Progenitor cell of endocrine pancreas (in vitro differentiated cells): ENCODE measurements around the gene ARCN1. TPM values are rescaled to one million over a fixed set of nuclear protein-coding genes. Genes with fewer than 3 reads are reported as not detected.
"Not testable (repeated sequence)": the region's sequence is repeated elsewhere in the genome, so short reads cannot be mapped to it uniquely, and the experiment has no call there.

Source experiments
- DNase-seq: peaks from one replicate; pipeline ENCODE4 v3.0.0; 2021; ENCODE audit warnings: low spot score; ENCODE audit not compliant: unreplicated experiment
- H3K27ac Mint-ChIP-seq: 2 replicates; pipeline ENCODE4 v1.8.0; 2021; ENCODE audit warnings: mild to moderate bottlenecking, moderate library complexity, mixed read lengths
- H3K27me3 Mint-ChIP-seq: 2 replicates; pipeline ENCODE4 v1.8.0; 2021; ENCODE audit warnings: mixed read lengths
- H3K36me3 Mint-ChIP-seq: 2 replicates; pipeline ENCODE4 v1.8.0; 2022; ENCODE audit warnings: mixed read lengths; ENCODE audit not compliant: insufficient read depth
- H3K4me1 Mint-ChIP-seq: 2 replicates; pipeline ENCODE4 v1.8.0; 2021; ENCODE audit warnings: low read depth, mixed read lengths
- H3K4me3 Mint-ChIP-seq: 2 replicates; pipeline ENCODE4 v1.8.0; 2021; ENCODE audit warnings: low read depth, mild to moderate bottlenecking, moderate library complexity, mixed read lengths
- H3K9me3 Mint-ChIP-seq: 2 replicates; pipeline ENCODE4 v1.8.0; 2021; ENCODE audit warnings: low read depth, mixed read lengths
- CTCF ChIP-seq: fragments of 200-600 bp; sonication (generic); IDR thresholded peaks from one replicate; pipeline ENCODE4 v1.5.0; 2021; ENCODE audit warnings: antibody characterized with exemption, mild to moderate bottlenecking; ENCODE audit not compliant: unreplicated experiment
- total RNA-seq: library from RNA; stranded (reverse); gene quantifications from 2 replicates; pipeline ENCODE4 v1.2.1, GENCODE V29; 2021

ARCN1 gene
- total RNA-seq, 1 donor from 2014 or later, result 112 TPM

GRCh38 chr11:118597556-118597955, 25.3 kb downstream of the ARCN1 start:
- Mint-ChIP-seq H3K9me3 (no peaks in the 10 kb centered on the region), H3K27me3 (no peaks in the 10 kb centered on the region), H3K36me3 (peaks cover 36% of the 10 kb centered on the region), H3K27ac (no peak overlapping the region), H3K4me1 (no peaks in the 10 kb centered on the region), H3K4me3 (no peak overlapping the region)
- no peak for DNase-seq
- no peak for TF ChIP-seq CTCF

GRCh38 chr11:118602331-118602730, 30.1 kb downstream of the ARCN1 start:
- no peak for TF ChIP-seq CTCF
- peaks cover 4% of the 10 kb centered on the region for H3K27me3 Mint-ChIP-seq
- no peak for DNase-seq
- H3K4me3 Mint-ChIP-seq, result no peak overlapping the region
- H3K4me1 Mint-ChIP-seq, result peaks cover 28% of the 10 kb centered on the region
- no peak overlapping the region for H3K27ac Mint-ChIP-seq
- H3K36me3 Mint-ChIP-seq, result peaks cover 27% of the 10 kb centered on the region
- H3K9me3 Mint-ChIP-seq, result no peaks in the 10 kb centered on the region

GRCh38 chr11:118603709-118604108, 31.5 kb downstream of the ARCN1 start:
- not testable (repeated sequence) for DNase-seq, H3K4me3 Mint-ChIP-seq, H3K9me3 Mint-ChIP-seq, H3K27ac Mint-ChIP-seq, H3K27me3 Mint-ChIP-seq
- peaks cover 26% of the 10 kb centered on the region for H3K36me3 Mint-ChIP-seq
- H3K4me1 Mint-ChIP-seq, result peaks cover 29% of the 10 kb centered on the region

- Mint-ChIP-seq H3K27me3 (peaks cover 16% of the 10 kb centered on the region), H3K27ac (no peak overlapping the region), H3K9me3 (no peaks in the 10 kb centered on the region), H3K4me1 (peaks cover 36% of the 10 kb centered on the region), H3K4me3 (no peak overlapping the region), H3K36me3 (peaks cover 22% of the 10 kb centered on the region)
- TF ChIP-seq CTCF, result no peak
- no peak for DNase-seq
Measured at GRCh38 chr11:118604566-118604965, 32.4 kb downstream of the ARCN1 start.

GRCh38 chr11:118605116-118605867, 33.1 kb downstream of the ARCN1 start:
- no peak for TF ChIP-seq CTCF
- peak overlapping the region; percentile 52 for H3K27ac Mint-ChIP-seq
- H3K4me3 Mint-ChIP-seq, result no peak overlapping the region
- peaks cover 21% of the 10 kb centered on the region for H3K27me3 Mint-ChIP-seq
- no peak for DNase-seq
- no peaks in the 10 kb centered on the region for H3K9me3 Mint-ChIP-seq
- H3K36me3 Mint-ChIP-seq, result peaks cover 17% of the 10 kb centered on the region
- peaks cover 39% of the 10 kb centered on the region for H3K4me1 Mint-ChIP-seq
